HCT116 (cell line): ENCODE measurements around the gene ISCU. TPM values are rescaled to one million over a fixed set of nuclear protein-coding genes. Genes with fewer than 3 reads are reported as not detected.

Experiments
- ATAC-seq: fragments of 200-7000 bp; cut with Tn5 transposase; 2 replicates; pipeline ENCODE4 v1.9.1; 2020; ENCODE audit warnings: mild to moderate bottlenecking, moderate library complexity
- BruUV-seq: library from RNA; stranded (reverse); fragments of 400-500 nt; replicated peaks from 2 replicates; lab custom pipeline; 2021; lab: Mats Ljungman, UMichigan
- CTCF ChIA-PET: fragments of 300-600 bp; sonication (Branson Sonifier 250); formaldehyde crosslinking; loops from one replicate; lab custom pipeline; 2021; ENCODE audit warnings: antibody characterized with exemption; lab: Charles Lee
- POLR2A ChIA-PET: fragments of 300-600, 350-600 bp; sonication (Branson Sonifier 250); formaldehyde crosslinking; loops from one replicate; lab custom pipeline; 2021; ENCODE audit warnings: antibody characterized with exemption; lab: Charles Lee
- RAD21 ChIA-PET, 2 experiments: fragments of 300-600 bp; sonication (Branson Sonifier 250); formaldehyde crosslinking; loops; one replicate each; lab custom pipeline; 2023; ENCODE audit warnings: low total read pairs in 2 of 2; ENCODE audit not compliant: uncharacterized antibody in 2 of 2, unreplicated experiment in 2 of 2, low non-redundant PET in 1 of 2; lab: Charles Lee
- DNase-seq: peaks from one replicate; pipeline ENCODE4 v3.0.0-alpha.2; 2010; ENCODE audit warnings: low read depth, low spot score
- H2AFZ ChIP-seq: fragments of 200-600 bp; shearing (Covaris generic), sonication (generic); 2 replicates; pipeline ENCODE4 v1.6.1; 2017; ENCODE audit warnings: low read depth, mixed run types, mixed read lengths, antibody characterized with exemption, low read length; ENCODE audit not compliant: poor library complexity, severe bottlenecking
- H3K27ac ChIP-seq: 2 replicates; pipeline ENCODE4 v1.5.1; 2012; ENCODE audit warnings: low read depth, low read length
- H3K27me3 ChIP-seq: fragments of 200-600 bp; sonication (generic); 2 replicates; pipeline ENCODE4 v1.6.1; 2016; ENCODE audit warnings: mixed run types, low read length, mixed read lengths; ENCODE audit not compliant: insufficient read depth
- H3K36me3 ChIP-seq, 2 experiments: fragments of 200-500 bp in 1 of 2; fragments of 200-600 bp in 1 of 2; sonication (Bioruptor generic) in 1 of 2; sonication (generic) in 1 of 2; 2 replicates each; pipeline versions ENCODE4 v1.5.1 to v1.6.1; 2014 to 2016; ENCODE audit warnings: low read length in 2 of 2, inconsistent platforms in 1 of 2, mixed read lengths in 1 of 2, mixed run types in 1 of 2; ENCODE audit not compliant: insufficient read depth in 2 of 2, control insufficient read depth in 1 of 2
- H3K4me1 ChIP-seq, 2 experiments: fragments of 200-600 bp in 1 of 2; sonication (generic) in 1 of 2; 2 replicates each; pipeline versions ENCODE4 v1.5.1 to v1.6.1; 2012 to 2017; ENCODE audit warnings: low read length in 2 of 2, inconsistent platforms in 1 of 2, mild to moderate bottlenecking in 1 of 2, mixed read lengths in 1 of 2, mixed run types in 1 of 2, moderate library complexity in 1 of 2; ENCODE audit not compliant: insufficient read depth in 2 of 2, control insufficient read depth in 1 of 2
- H3K4me2 ChIP-seq: fragments of 200-600 bp; sonication (generic); 2 replicates; pipeline ENCODE4 v1.6.1; 2017; ENCODE audit warnings: mixed run types, low read length, mixed read lengths
- H3K4me3 ChIP-seq, 2 experiments: fragments of 200-600 bp in 1 of 2; sonication (generic) in 1 of 2; replicated peaks in 1 of 2; 2 replicates each; pipeline ENCODE4 v1.5.1; 2011 to 2016; ENCODE audit warnings: low read length in 2 of 2, control low read depth in 1 of 2, low read depth in 1 of 2, mild to moderate bottlenecking in 1 of 2, mixed read lengths in 1 of 2, mixed run types in 1 of 2
- H3K79me2 ChIP-seq: fragments of 200-600 bp; sonication (generic); 2 replicates; pipeline ENCODE4 v1.6.1; 2017; ENCODE audit warnings: mild to moderate bottlenecking, mixed run types, low read length, moderate library complexity, mixed read lengths; ENCODE audit not compliant: insufficient read depth
- H3K9ac ChIP-seq: fragments of 200-600 bp; sonication (generic); 2 replicates; pipeline ENCODE4 v1.6.1; 2016; ENCODE audit warnings: low read length, mixed read lengths
- H3K9me2 ChIP-seq: fragments of 200-600 bp; sonication (generic), shearing (Covaris generic); 2 replicates; pipeline ENCODE4 v1.6.1; 2017; ENCODE audit warnings: mixed run types, mild to moderate bottlenecking, moderate library complexity; ENCODE audit not compliant: insufficient read depth
- H3K9me3 ChIP-seq, 2 experiments: fragments of 200-500 bp in 1 of 2; fragments of 200-600 bp in 1 of 2; sonication (Bioruptor generic) in 1 of 2; sonication (generic) in 1 of 2; 2 replicates each; pipeline ENCODE4 v1.6.1; 2014 to 2017; ENCODE audit warnings: low read length in 2 of 2, mixed read lengths in 2 of 2, inconsistent platforms in 1 of 2, low read depth in 1 of 2, mild to moderate bottlenecking in 1 of 2, mixed run types in 1 of 2, moderate library complexity in 1 of 2; ENCODE audit not compliant: control insufficient read depth in 1 of 2, insufficient read depth in 1 of 2
- H4K20me1 ChIP-seq: fragments of 200-600 bp; sonication (generic), shearing (Covaris generic); 2 replicates; pipeline ENCODE4 v1.6.1; 2017; ENCODE audit warnings: mixed run types, mild to moderate bottlenecking, moderate library complexity; ENCODE audit not compliant: insufficient read depth
- CBX3 ChIP-seq: IDR thresholded peaks from 2 replicates; pipeline ENCODE4 v1.6.1; 2012; ENCODE audit warnings: low read depth
- CEBPB ChIP-seq: IDR thresholded peaks from 2 replicates; pipeline ENCODE4 v1.6.1; 2012; ENCODE audit warnings: low read depth
- EGR1 ChIP-seq: IDR thresholded peaks from 2 replicates; pipeline ENCODE4 v1.6.1; 2012; ENCODE audit warnings: low read depth
- ELF1 ChIP-seq: IDR thresholded peaks from 2 replicates; pipeline ENCODE4 v1.6.1; 2012; ENCODE audit warnings: low read depth, borderline replicate concordance
- EZH2 ChIP-seq: fragments of 200-600 bp; sonication (generic); IDR thresholded peaks from 2 replicates; pipeline ENCODE4 v1.6.1; 2017; ENCODE audit warnings: antibody characterized with exemption, mixed run types
- EZH2phosphoT487 ChIP-seq: fragments of 200-600 bp; IDR thresholded peaks from 2 replicates; pipeline ENCODE4 v1.6.1; 2018; ENCODE audit warnings: antibody characterized with exemption, borderline replicate concordance
- FOSL1 ChIP-seq: IDR thresholded peaks from 2 replicates; pipeline ENCODE4 v1.6.1; 2012; ENCODE audit warnings: low read depth
- JUND ChIP-seq: IDR thresholded peaks from 2 replicates; pipeline ENCODE4 v1.6.1; 2012
- POLR2A ChIP-seq: IDR thresholded peaks from 2 replicates; pipeline ENCODE4 v1.7.0; 2011; ENCODE audit warnings: borderline replicate concordance; ENCODE audit not compliant: insufficient read depth, insufficient read length; ENCODE audit errors: extremely low read depth
- SIN3A ChIP-seq: IDR thresholded peaks from 2 replicates; pipeline ENCODE4 v1.6.1; 2012; ENCODE audit warnings: low read depth
- SP1 ChIP-seq: IDR thresholded peaks from 2 replicates; pipeline ENCODE4 v1.6.1; 2012; ENCODE audit warnings: low read depth
- SRF ChIP-seq: IDR thresholded peaks from 2 replicates; pipeline ENCODE4 v1.6.1; 2012; ENCODE audit warnings: low read depth
- TCF7L2 ChIP-seq: IDR thresholded peaks from 2 replicates; pipeline ENCODE4 v1.7.0; 2011; ENCODE audit warnings: borderline replicate concordance, inconsistent platforms; ENCODE audit not compliant: insufficient read depth, insufficient read length; ENCODE audit errors: extremely low read depth
- ZFX ChIP-seq: fragments of 450-650 bp; IDR thresholded peaks from 2 replicates; pipeline ENCODE4 v1.6.1; 2017
- ZNF274 ChIP-seq: fragments of 200-500 bp; sonication (Bioruptor generic); IDR thresholded peaks from 2 replicates; pipeline ENCODE4 v1.6.1; 2014; ENCODE audit warnings: mild to moderate bottlenecking, low read depth, low read length, inconsistent platforms
- intact Hi-C: fragments of 100-400 bp; cut with micrococcal nuclease; formaldehyde crosslinking; loops from 2 replicates; pipeline ENCODE4 v1.10.0; 2022
- total RNA-seq: library from RNA; stranded (reverse); gene quantifications from one replicate; pipeline ENCODE4 v1.2.1, GENCODE V29; 2021; ENCODE audit not compliant: unreplicated experiment
- TF ChIP-seq, protein P1 (sequence below): IDR thresholded peaks from 2 replicates; pipeline ENCODE4 v1.6.1; 2012
- TF ChIP-seq, protein P2 (sequence below): IDR thresholded peaks from 2 replicates; pipeline ENCODE4 v1.6.1; 2011; ENCODE audit warnings: mild to moderate bottlenecking, low read length, moderate library complexity; ENCODE audit not compliant: insufficient replicate concordance; ENCODE audit errors: extremely low read depth
- TF ChIP-seq, protein P3 (sequence below): IDR thresholded peaks from 2 replicates; pipeline ENCODE4 v1.6.1; 2012
- TF ChIP-seq, protein P4 (sequence below): IDR thresholded peaks from 2 replicates; pipeline ENCODE4 v1.6.1; 2012; ENCODE audit warnings: low read depth

Gene ISCU
- total RNA-seq, 1 experiment from 2014 or later, result 89.6 TPM

DNA sequence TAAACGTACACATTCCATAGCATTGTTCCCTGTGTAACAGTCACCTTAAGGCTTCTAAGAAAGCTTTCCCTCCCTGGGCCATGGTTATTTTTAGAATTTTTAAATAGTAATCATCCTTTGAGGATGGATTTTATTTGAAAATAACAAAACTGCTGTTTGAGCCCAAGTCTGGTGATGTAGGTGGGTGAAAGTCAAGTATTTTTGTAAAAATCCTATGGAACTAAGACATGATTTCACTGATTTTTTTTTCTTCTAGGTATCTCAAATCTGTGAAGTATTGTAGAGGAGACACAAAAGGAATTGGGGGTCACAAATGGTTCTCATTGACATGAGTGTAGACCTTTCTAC is 1.4 kb downstream of the ISCU start:
- peaks cover 26 to 37% of the 10 kb centered on the region in 2 experiments for H3K36me3 ChIP-seq
- H2AFZ ChIP-seq, result no peak overlapping the region
- DNase-seq (no peak), ATAC-seq (no peak)
- RAD21 ChIA-PET, result no interaction called here
- no peaks in the 10 kb centered on the region for H3K27me3 ChIP-seq
- H4K20me1 ChIP-seq, result no peaks in the 10 kb centered on the region
- POLR2A ChIA-PET, result no interaction called here
- no TSS peak for BruUV-seq
- no peaks in the 10 kb centered on the region for H3K9me2 ChIP-seq
- intact Hi-C loops, result loop anchor here (1.0 to 10.0 kb wide), 7 partner anchors 55 to 824 kb away; partner anchors contain the start of genes ALKBH2 and SSH1
- peaks cover 45% of the 10 kb centered on the region for H3K79me2 ChIP-seq
- H3K4me2 ChIP-seq, result peak overlapping the region; percentile 93
- CTCF ChIA-PET, result interaction anchor here (1.8 to 2.0 kb wide), 2 partner anchors 54 to 240 kb away, joined by 6 to 11 read pairs; no protein-coding TSS in a partner anchor
- no peak overlapping the region for H3K27ac ChIP-seq
- peak overlapping the region; percentile 97; the same call in 1 of the 2 replicates for H3K9ac ChIP-seq
- H3K4me3 ChIP-seq, result peak overlapping the region; percentile 85 to 96
- H3K4me1 ChIP-seq, result peaks cover 30 to 49% of the 10 kb centered on the region in 2 experiments
- no peaks in the 10 kb centered on the region for H3K9me3 ChIP-seq
- TF ChIP-seq SIN3A (no peak), CBX3 (no peak), CEBPB (no peak), ZFX (no peak), POLR2A (no peak), SP1 (no peak), EZH2phosphoT487 (no peak), TCF7L2 (no peak), ZNF274 (no peak), EGR1 (no peak), JUND (no peak), SRF (no peak), FOSL1 (no peak), ELF1 (no peak), EZH2 (no peak)
- TF ChIP-seq, protein P1, sequence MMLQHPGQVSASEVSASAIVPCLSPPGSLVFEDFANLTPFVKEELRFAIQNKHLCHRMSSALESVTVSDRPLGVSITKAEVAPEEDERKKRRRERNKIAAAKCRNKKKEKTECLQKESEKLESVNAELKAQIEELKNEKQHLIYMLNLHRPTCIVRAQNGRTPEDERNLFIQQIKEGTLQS, result no peak
- TF ChIP-seq, protein P2, sequence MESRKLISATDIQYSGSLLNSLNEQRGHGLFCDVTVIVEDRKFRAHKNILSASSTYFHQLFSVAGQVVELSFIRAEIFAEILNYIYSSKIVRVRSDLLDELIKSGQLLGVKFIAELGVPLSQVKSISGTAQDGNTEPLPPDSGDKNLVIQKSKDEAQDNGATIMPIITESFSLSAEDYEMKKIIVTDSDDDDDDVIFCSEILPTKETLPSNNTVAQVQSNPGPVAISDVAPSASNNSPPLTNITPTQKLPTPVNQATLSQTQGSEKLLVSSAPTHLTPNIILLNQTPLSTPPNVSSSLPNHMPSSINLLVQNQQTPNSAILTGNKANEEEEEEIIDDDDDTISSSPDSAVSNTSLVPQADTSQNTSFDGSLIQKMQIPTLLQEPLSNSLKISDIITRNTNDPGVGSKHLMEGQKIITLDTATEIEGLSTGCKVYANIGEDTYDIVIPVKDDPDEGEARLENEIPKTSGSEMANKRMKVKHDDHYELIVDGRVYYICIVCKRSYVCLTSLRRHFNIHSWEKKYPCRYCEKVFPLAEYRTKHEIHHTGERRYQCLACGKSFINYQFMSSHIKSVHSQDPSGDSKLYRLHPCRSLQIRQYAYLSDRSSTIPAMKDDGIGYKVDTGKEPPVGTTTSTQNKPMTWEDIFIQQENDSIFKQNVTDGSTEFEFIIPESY, result no peak
- TF ChIP-seq, protein P3, sequence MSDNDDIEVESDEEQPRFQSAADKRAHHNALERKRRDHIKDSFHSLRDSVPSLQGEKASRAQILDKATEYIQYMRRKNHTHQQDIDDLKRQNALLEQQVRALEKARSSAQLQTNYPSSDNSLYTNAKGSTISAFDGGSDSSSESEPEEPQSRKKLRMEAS, result no peak
- TF ChIP-seq, protein P4, sequence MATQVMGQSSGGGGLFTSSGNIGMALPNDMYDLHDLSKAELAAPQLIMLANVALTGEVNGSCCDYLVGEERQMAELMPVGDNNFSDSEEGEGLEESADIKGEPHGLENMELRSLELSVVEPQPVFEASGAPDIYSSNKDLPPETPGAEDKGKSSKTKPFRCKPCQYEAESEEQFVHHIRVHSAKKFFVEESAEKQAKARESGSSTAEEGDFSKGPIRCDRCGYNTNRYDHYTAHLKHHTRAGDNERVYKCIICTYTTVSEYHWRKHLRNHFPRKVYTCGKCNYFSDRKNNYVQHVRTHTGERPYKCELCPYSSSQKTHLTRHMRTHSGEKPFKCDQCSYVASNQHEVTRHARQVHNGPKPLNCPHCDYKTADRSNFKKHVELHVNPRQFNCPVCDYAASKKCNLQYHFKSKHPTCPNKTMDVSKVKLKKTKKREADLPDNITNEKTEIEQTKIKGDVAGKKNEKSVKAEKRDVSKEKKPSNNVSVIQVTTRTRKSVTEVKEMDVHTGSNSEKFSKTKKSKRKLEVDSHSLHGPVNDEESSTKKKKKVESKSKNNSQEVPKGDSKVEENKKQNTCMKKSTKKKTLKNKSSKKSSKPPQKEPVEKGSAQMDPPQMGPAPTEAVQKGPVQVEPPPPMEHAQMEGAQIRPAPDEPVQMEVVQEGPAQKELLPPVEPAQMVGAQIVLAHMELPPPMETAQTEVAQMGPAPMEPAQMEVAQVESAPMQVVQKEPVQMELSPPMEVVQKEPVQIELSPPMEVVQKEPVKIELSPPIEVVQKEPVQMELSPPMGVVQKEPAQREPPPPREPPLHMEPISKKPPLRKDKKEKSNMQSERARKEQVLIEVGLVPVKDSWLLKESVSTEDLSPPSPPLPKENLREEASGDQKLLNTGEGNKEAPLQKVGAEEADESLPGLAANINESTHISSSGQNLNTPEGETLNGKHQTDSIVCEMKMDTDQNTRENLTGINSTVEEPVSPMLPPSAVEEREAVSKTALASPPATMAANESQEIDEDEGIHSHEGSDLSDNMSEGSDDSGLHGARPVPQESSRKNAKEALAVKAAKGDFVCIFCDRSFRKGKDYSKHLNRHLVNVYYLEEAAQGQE, result no peak
